HepG2 (cell line): Measurements from ENCODE around the gene PEX12. TPM values are rescaled to one million over a fixed set of nuclear protein-coding genes. Genes with fewer than 3 reads are reported as not detected.

Experiments used
- ARID3A ChIP-seq: IDR thresholded peaks from 2 replicates; pipeline ENCODE4 v1.6.1; 2012; ENCODE audit warnings: low read depth, low read length, improper control_type of control experiment
- ATF3 ChIP-seq: sonication (generic); formaldehyde crosslinking; IDR thresholded peaks from 2 replicates; pipeline ENCODE4 v1.4.0; 2020; ENCODE audit warnings: missing genetic modification reagents
- CENPBD1 ChIP-seq: sonication (generic); formaldehyde crosslinking; IDR thresholded peaks from 2 replicates; pipeline ENCODE4 v1.8.0; 2022; ENCODE audit warnings: missing genetic modification reagents, low read depth, mild to moderate bottlenecking, borderline replicate concordance
- DZIP1 ChIP-seq: sonication (generic); formaldehyde crosslinking; IDR thresholded peaks from 2 replicates; pipeline ENCODE4 v1.5.0; 2020; ENCODE audit warnings: mild to moderate bottlenecking, missing genetic modification reagents
- FLYWCH1 ChIP-seq: sonication (generic); formaldehyde crosslinking; IDR thresholded peaks from 2 replicates; pipeline ENCODE4 v1.8.1; 2023; ENCODE audit warnings: mild to moderate bottlenecking, missing genetic modification reagents
- FOXM1 ChIP-seq: sonication (generic); formaldehyde crosslinking; IDR thresholded peaks from 2 replicates; pipeline ENCODE4 v1.5.0; 2020; ENCODE audit warnings: missing genetic modification reagents
- GMEB2 ChIP-seq: IDR thresholded peaks from 2 replicates; pipeline ENCODE4 v1.6.1; 2016; ENCODE audit warnings: missing biosample characterization, missing genetic modification reagents, low read depth
- MTF1 ChIP-seq: sonication (generic); formaldehyde crosslinking; IDR thresholded peaks from 2 replicates; pipeline ENCODE4 v1.5.0; 2020; ENCODE audit warnings: missing genetic modification reagents
- TBX3 ChIP-seq: fragments of 450-650 bp; IDR thresholded peaks from 2 replicates; pipeline ENCODE4 v1.6.1; 2017; ENCODE audit warnings: antibody characterized with exemption, mild to moderate bottlenecking, inconsistent platforms, borderline replicate concordance
- ZEB1 ChIP-seq: IDR thresholded peaks from 2 replicates; pipeline ENCODE4 v1.6.1; 2012; ENCODE audit warnings: mild to moderate bottlenecking, low read depth, inconsistent platforms; ENCODE audit not compliant: insufficient replicate concordance
- ZNF180 ChIP-seq: sonication (generic); formaldehyde crosslinking; IDR thresholded peaks from 2 replicates; pipeline ENCODE4 v1.4.0; 2020; ENCODE audit warnings: low read depth, missing genetic modification reagents, borderline replicate concordance
- ZNF274 ChIP-seq: sonication (generic); formaldehyde crosslinking; IDR thresholded peaks from 2 replicates; pipeline ENCODE4 v1.5.1; 2020; ENCODE audit warnings: mild to moderate bottlenecking, missing genetic modification reagents
- ZNF597 ChIP-seq: sonication (generic); formaldehyde crosslinking; IDR thresholded peaks from 2 replicates; pipeline ENCODE4 v1.5.0; 2020; ENCODE audit warnings: missing genetic modification reagents
- ZNF660 ChIP-seq: sonication (generic); formaldehyde crosslinking; IDR thresholded peaks from 2 replicates; pipeline ENCODE4 v1.5.1; 2020; ENCODE audit warnings: mild to moderate bottlenecking, low read depth, missing genetic modification reagents, borderline replicate concordance
- ZNF710 ChIP-seq: sonication (generic); formaldehyde crosslinking; IDR thresholded peaks from 2 replicates; pipeline ENCODE4 v1.5.0; 2020; ENCODE audit warnings: mild to moderate bottlenecking, missing genetic modification reagents, borderline replicate concordance
- ZNF772 ChIP-seq: sonication (generic); formaldehyde crosslinking; IDR thresholded peaks from 2 replicates; pipeline ENCODE4 v1.5.0; 2020; ENCODE audit warnings: mild to moderate bottlenecking, missing genetic modification reagents
- ZNF841 ChIP-seq: sonication (generic); formaldehyde crosslinking; IDR thresholded peaks from 2 replicates; pipeline ENCODE4 v1.8.1; 2023; ENCODE audit warnings: missing genetic modification reagents, borderline replicate concordance
- ZSCAN25 ChIP-seq: sonication (generic); formaldehyde crosslinking; IDR thresholded peaks from 2 replicates; pipeline ENCODE4 v1.8.0; 2022; ENCODE audit warnings: mild to moderate bottlenecking, missing genetic modification reagents
- polyA plus RNA-seq, 8 experiments: library from polyadenylated mRNA; depleted of rRNA in 3 of 8; stranded (reverse) in 7 of 8; unstranded in 1 of 8; fragments of >200 nt; fragmentation: Illumina TruSeq in 4 of 8; extraction: Trizol in 4 of 8; gene quantifications; 2 replicates each; pipeline versions ENCODE4 v1.2.1 to v1.2.3, GENCODE V29; 2011 to 2016; ENCODE audit warnings: low read depth in 4 of 8, missing spikeins in 1 of 8, mixed read lengths in 1 of 8; ENCODE audit not compliant: insufficient read depth in 1 of 8
- total RNA-seq, 5 experiments: library from RNA; depleted of rRNA; stranded (reverse); fragments of >200 nt; fragmentation: Illumina TruSeq; extraction: Trizol; gene quantifications; 2 replicates each; pipeline ENCODE4 v1.2.3, GENCODE V29; 2016; ENCODE audit warnings: low read depth in 1 of 5

PEX12 gene
- total and polyA plus RNA-seq, 2 of the 13 experiments (the other 11 are each of a cell fraction or from before 2014, with no cell fraction given): 5.1 to 11.9 TPM

GRCh38 chr17:35578197-35578928 lies at the start of gene PEX12 (continued):
- TF ChIP-seq CENPBD1 (CRISPR knock-in tag) (no peak), ZNF772 (CRISPR knock-in tag) (peak; percentile 62; the same call in 1 of the 2 replicates), MTF1 (CRISPR knock-in tag) (0 out of 2 replicates have a peak, but pooled peaks have one; percentile 19), ZNF710 (CRISPR knock-in tag) (0 out of 2 replicates have a peak, but pooled peaks have one; percentile 48), ZSCAN25 (no peak), TBX3 (no peak), ATF3 (CRISPR knock-in tag) (0 out of 2 replicates have a peak, but pooled peaks have one; percentile 19), FOXM1 (CRISPR knock-in tag) (no peak), FLYWCH1 (CRISPR knock-in tag) (no peak), ARID3A (no peak), ZNF597 (CRISPR knock-in tag) (no peak), ZNF841 (CRISPR knock-in tag) (peak; percentile 65; the same call in 1 of the 2 replicates), ZEB1 (peak; percentile 35), DZIP1 (CRISPR knock-in tag) (no peak; the same call in 1 of the 2 replicates), GMEB2 (CRISPR knock-in tag) (no peak), ZNF660 (no peak), ZNF180 (no peak), ZNF274 (CRISPR knock-in tag) (peak; percentile 18; the same call in 1 of the 2 replicates)
